ENCODE measurements around the gene VPS33A.

DNA sequence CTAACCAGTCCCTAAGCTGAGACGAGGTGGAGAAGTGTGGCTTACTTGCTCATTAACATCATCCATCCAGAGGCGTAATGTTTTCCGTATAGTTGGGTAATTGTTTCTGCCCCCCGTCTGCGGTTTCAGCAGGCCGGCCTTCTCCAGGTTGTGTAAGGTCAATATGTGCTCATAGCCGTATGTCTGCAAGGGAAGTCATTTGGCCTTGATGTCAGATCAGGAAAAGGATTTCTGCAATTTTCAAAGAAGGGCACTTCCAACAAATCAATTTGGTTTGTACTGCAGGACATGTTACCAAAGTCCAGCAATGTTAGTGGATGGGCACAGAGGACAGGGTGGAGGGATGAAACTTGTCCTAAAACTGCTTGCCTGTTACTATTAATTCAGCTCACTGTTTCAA is 30.6 kb downstream of the VPS33A start:
- TF ChIP-seq ZNF331 (CRISPR knock-in tag; IDR thresholded peaks at IDR 0.05), result no peak
- no peak for TF ChIP-seq SATB2 (CRISPR knock-in tag; IDR thresholded peaks at IDR 0.05)
- no peak for TF ChIP-seq ESRRA (CRISPR knock-in tag; IDR thresholded peaks at IDR 0.05; ENCODE audit: low read depth)
- TF ChIP-seq POLR2A (IDR thresholded peaks at IDR 0.05; ENCODE audit: insufficient read depth in 1 of 2, low read depth in 2 of 2, low read length in 2 of 2), result no peak
- no peak for TF ChIP-seq ZBTB1 (CRISPR knock-in tag; IDR thresholded peaks at IDR 0.05; ENCODE audit: borderline replicate concordance)
- no peak for TF ChIP-seq ZNF883 (CRISPR knock-in tag; IDR thresholded peaks at IDR 0.05; ENCODE audit: not compliant biosample characterization)
- TF ChIP-seq, protein P1, sequence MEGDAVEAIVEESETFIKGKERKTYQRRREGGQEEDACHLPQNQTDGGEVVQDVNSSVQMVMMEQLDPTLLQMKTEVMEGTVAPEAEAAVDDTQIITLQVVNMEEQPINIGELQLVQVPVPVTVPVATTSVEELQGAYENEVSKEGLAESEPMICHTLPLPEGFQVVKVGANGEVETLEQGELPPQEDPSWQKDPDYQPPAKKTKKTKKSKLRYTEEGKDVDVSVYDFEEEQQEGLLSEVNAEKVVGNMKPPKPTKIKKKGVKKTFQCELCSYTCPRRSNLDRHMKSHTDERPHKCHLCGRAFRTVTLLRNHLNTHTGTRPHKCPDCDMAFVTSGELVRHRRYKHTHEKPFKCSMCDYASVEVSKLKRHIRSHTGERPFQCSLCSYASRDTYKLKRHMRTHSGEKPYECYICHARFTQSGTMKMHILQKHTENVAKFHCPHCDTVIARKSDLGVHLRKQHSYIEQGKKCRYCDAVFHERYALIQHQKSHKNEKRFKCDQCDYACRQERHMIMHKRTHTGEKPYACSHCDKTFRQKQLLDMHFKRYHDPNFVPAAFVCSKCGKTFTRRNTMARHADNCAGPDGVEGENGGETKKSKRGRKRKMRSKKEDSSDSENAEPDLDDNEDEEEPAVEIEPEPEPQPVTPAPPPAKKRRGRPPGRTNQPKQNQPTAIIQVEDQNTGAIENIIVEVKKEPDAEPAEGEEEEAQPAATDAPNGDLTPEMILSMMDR (CRISPR knock-in tag; IDR thresholded peaks at IDR 0.05), result no peak

Data from HepG2 (cell line).